DMS79 treated with DMSO at 0.1 percent for 48 hours (cell line): ENCODE data around the gene NCAM1.

Experiments used
- DNase-seq: peaks from one replicate; lab custom pipeline; 2025; lab: John Stamatoyannopoulos, UW

The NCAM1 gene

GRCh38 chr11:113173126-113173525, 211.9 kb downstream of the NCAM1 start:
- no peak for DNase-seq

- no peak for DNase-seq
Observed at GRCh38 chr11:113174882-113175281, 213.7 kb downstream of the NCAM1 start.

- DNase-seq: peak; percentile 76
Observed at GRCh38 chr11:113176599-113177360, 215.6 kb downstream of the NCAM1 start.

- no peak for DNase-seq
Observed at GRCh38 chr11:113177671-113178070, 216.5 kb downstream of the NCAM1 start.

GRCh38 chr11:113178381-113179070, 217.3 kb downstream of the NCAM1 start:
- no peak for DNase-seq

GRCh38 chr11:113179181-113179704, 218.0 kb downstream of the NCAM1 start:
- no peak for DNase-seq

- DNase-seq: no peak
Observed at GRCh38 chr11:113181094-113181493, 219.9 kb downstream of the NCAM1 start.

- DNase-seq: no peak
Observed at GRCh38 chr11:113182288-113182687, 221.1 kb downstream of the NCAM1 start.

- DNase-seq: no peak
Observed at GRCh38 chr11:113184498-113184897, 223.3 kb downstream of the NCAM1 start.

- DNase-seq: no peak
Observed at GRCh38 chr11:113188371-113188834, 227.2 kb downstream of the NCAM1 start.

- DNase-seq: no peak
Observed at GRCh38 chr11:113189909-113190667, 228.9 kb downstream of the NCAM1 start.

- DNase-seq: no peak
Observed at GRCh38 chr11:113192121-113192925, 231.1 kb downstream of the NCAM1 start.

GRCh38 chr11:113193016-113193415, 231.8 kb downstream of the NCAM1 start:
- no peak for DNase-seq

- no peak for DNase-seq
Observed at GRCh38 chr11:113193946-113194345, 232.7 kb downstream of the NCAM1 start.

- no peak for DNase-seq
Observed at GRCh38 chr11:113195728-113196127, 234.5 kb downstream of the NCAM1 start.

GRCh38 chr11:113197446-113197845, 236.2 kb downstream of the NCAM1 start:
- DNase-seq: no peak

- no peak for DNase-seq
Observed at GRCh38 chr11:113198972-113199661, 237.9 kb downstream of the NCAM1 start.

- DNase-seq: no peak
Observed at GRCh38 chr11:113199866-113200265, 238.6 kb downstream of the NCAM1 start.

- DNase-seq: no peak
Observed at GRCh38 chr11:113201054-113201818, 240.0 kb downstream of the NCAM1 start.

GRCh38 chr11:113202431-113202830, 241.2 kb downstream of the NCAM1 start:
- DNase-seq: no peak
